Glutamatergic neuron (in vitro differentiated cells): Measurements from ENCODE around the gene NWD2. TPM values are rescaled to one million over a fixed set of nuclear protein-coding genes. Genes with fewer than 3 reads are reported as not detected.

Experiments used
- DNase-seq: peaks from one replicate; pipeline ENCODE4 v3.0.0; 2022
- H3K27ac Mint-ChIP-seq: one replicate; pipeline ENCODE4 v1.8.0; 2020; ENCODE audit warnings: mild to moderate bottlenecking, mixed read lengths, inconsistent platforms; ENCODE audit not compliant: unreplicated experiment
- H3K27me3 Mint-ChIP-seq: one replicate; pipeline ENCODE4 v1.8.0; 2020; ENCODE audit warnings: mild to moderate bottlenecking, moderate library complexity, mixed read lengths, inconsistent platforms; ENCODE audit not compliant: unreplicated experiment
- H3K36me3 Mint-ChIP-seq: one replicate; pipeline ENCODE4 v1.8.0; 2020; ENCODE audit warnings: mild to moderate bottlenecking, mixed read lengths, inconsistent platforms; ENCODE audit not compliant: unreplicated experiment
- H3K4me1 Mint-ChIP-seq: one replicate; pipeline ENCODE4 v1.8.0; 2020; ENCODE audit warnings: mild to moderate bottlenecking, low read depth, mixed read lengths, inconsistent platforms; ENCODE audit not compliant: unreplicated experiment
- H3K4me3 Mint-ChIP-seq: one replicate; pipeline ENCODE4 v1.8.0; 2020; ENCODE audit warnings: mild to moderate bottlenecking, mixed read lengths, inconsistent platforms; ENCODE audit not compliant: unreplicated experiment
- H3K9me3 Mint-ChIP-seq: one replicate; pipeline ENCODE4 v1.8.0; 2020; ENCODE audit warnings: mild to moderate bottlenecking, moderate library complexity, mixed read lengths, inconsistent platforms; ENCODE audit not compliant: unreplicated experiment
- total RNA-seq: library from RNA; stranded (reverse); fragmentation: NEBNext Ultra II Directional; extraction: Animal tissue kit (Norgen Biotek cat#: 25700); gene quantifications from one replicate; pipeline ENCODE4 v1.2.1, GENCODE V29; 2021; ENCODE audit not compliant: unreplicated experiment
- TF ChIP-seq, protein P1 (sequence below): fragments of 200-600 bp; sonication (generic); IDR thresholded peaks from one replicate; pipeline ENCODE4 v1.5.0; 2021; ENCODE audit not compliant: partially characterized antibody, unreplicated experiment

Gene NWD2
- total RNA-seq, 1 donor from 2014 or later: 0.17 TPM

DNA sequence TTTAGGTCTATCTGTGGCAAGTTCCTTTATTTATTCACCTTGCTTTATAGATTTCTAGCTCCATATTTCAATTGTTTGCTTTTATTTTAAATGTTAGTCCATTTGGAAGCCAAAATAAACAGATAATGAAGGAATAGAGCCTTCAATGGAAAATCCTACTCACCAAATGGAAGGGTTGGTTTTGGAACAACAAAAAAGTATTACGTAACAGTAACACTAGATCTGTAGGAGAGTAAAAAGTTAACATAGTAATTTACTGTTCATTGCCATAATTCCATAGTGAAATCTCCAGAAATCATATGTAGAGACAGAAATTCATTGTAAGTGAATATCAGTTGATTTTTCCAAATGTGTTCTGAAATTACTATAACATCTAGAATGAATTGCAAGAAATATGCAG, 34.6 kb downstream of the NWD2 start:
- no peaks in the 10 kb centered on the region for H3K4me1 Mint-ChIP-seq
- H3K9me3 Mint-ChIP-seq: no peaks in the 10 kb centered on the region
- DNase-seq: no peak
- H3K27me3 Mint-ChIP-seq: no peaks in the 10 kb centered on the region
- H3K36me3 Mint-ChIP-seq: peaks cover 7% of the 10 kb centered on the region
- TF ChIP-seq, protein P1, sequence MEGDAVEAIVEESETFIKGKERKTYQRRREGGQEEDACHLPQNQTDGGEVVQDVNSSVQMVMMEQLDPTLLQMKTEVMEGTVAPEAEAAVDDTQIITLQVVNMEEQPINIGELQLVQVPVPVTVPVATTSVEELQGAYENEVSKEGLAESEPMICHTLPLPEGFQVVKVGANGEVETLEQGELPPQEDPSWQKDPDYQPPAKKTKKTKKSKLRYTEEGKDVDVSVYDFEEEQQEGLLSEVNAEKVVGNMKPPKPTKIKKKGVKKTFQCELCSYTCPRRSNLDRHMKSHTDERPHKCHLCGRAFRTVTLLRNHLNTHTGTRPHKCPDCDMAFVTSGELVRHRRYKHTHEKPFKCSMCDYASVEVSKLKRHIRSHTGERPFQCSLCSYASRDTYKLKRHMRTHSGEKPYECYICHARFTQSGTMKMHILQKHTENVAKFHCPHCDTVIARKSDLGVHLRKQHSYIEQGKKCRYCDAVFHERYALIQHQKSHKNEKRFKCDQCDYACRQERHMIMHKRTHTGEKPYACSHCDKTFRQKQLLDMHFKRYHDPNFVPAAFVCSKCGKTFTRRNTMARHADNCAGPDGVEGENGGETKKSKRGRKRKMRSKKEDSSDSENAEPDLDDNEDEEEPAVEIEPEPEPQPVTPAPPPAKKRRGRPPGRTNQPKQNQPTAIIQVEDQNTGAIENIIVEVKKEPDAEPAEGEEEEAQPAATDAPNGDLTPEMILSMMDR: no peak
- H3K27ac Mint-ChIP-seq: no peak overlapping the region
- no peak overlapping the region for H3K4me3 Mint-ChIP-seq

GRCh38 chr4:37279894-37280592, 35.5 kb downstream of the NWD2 start:
- Mint-ChIP-seq H3K9me3 (no peaks in the 10 kb centered on the region), H3K27me3 (no peaks in the 10 kb centered on the region), H3K4me1 (no peaks in the 10 kb centered on the region), H3K36me3 (peaks cover 7% of the 10 kb centered on the region), H3K27ac (no peak overlapping the region), H3K4me3 (no peak overlapping the region)
- TF ChIP-seq, protein P1: no peak
- DNase-seq: no peak

GRCh38 chr4:37299468-37299867, 54.9 kb downstream of the NWD2 start:
- DNase-seq: no peak
- Mint-ChIP-seq H3K27me3 (no peaks in the 10 kb centered on the region), H3K9me3 (no peaks in the 10 kb centered on the region), H3K27ac (no peak overlapping the region), H3K4me1 (no peaks in the 10 kb centered on the region), H3K4me3 (no peak overlapping the region), H3K36me3 (no peaks in the 10 kb centered on the region)
- TF ChIP-seq, protein P1: no peak

DNA sequence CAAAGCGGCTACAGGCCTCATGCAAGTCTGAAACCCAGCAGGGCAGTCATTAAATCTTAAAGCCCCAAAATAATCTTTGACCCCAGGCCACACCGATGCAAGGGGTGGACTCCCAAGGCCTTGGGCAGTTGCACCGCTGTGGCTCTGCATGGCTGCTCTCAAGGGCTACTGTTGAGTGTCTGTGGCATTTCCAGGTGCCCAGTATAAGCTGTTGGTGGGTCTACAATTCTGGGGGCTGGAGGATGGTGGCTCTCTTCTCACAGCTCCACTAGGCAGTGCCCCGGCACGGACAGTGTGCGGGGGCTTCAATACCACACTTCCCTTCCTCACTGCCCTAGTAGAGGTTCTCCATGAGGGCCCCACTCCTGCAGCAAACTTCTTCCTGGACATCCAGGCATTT, 60.1 kb downstream of the NWD2 start:
- H3K36me3 Mint-ChIP-seq: peaks cover 7% of the 10 kb centered on the region
- no peak overlapping the region for H3K27ac Mint-ChIP-seq
- peaks cover 3% of the 10 kb centered on the region for H3K9me3 Mint-ChIP-seq
- H3K27me3 Mint-ChIP-seq: no peaks in the 10 kb centered on the region
- H3K4me3 Mint-ChIP-seq: no peak overlapping the region
- no peaks in the 10 kb centered on the region for H3K4me1 Mint-ChIP-seq
- no peak for DNase-seq
- TF ChIP-seq, protein P1: no peak

- H3K36me3 Mint-ChIP-seq: peaks cover 10% of the 10 kb centered on the region
- no peak overlapping the region for H3K27ac Mint-ChIP-seq
- peaks cover 3% of the 10 kb centered on the region for H3K9me3 Mint-ChIP-seq
- no peaks in the 10 kb centered on the region for H3K27me3 Mint-ChIP-seq
- H3K4me1 Mint-ChIP-seq: no peaks in the 10 kb centered on the region
- H3K4me3 Mint-ChIP-seq: no peak overlapping the region
- TF ChIP-seq, protein P1: no peak
- DNase-seq: no peak
Observed at GRCh38 chr4:37305984-37306383, 61.4 kb downstream of the NWD2 start.
